PC-9 (cell line): Measurements from ENCODE around the gene ADISSP. TPM values are rescaled to one million over a fixed set of nuclear protein-coding genes. Genes with fewer than 3 reads are reported as not detected.
"Not testable (repeated sequence)": the region's sequence is repeated elsewhere in the genome, so short reads cannot be mapped to it uniquely, and the experiment has no call there.

ENCODE experiments used
- BruUV-seq: library from RNA; stranded (reverse); fragments of 400-500 nt; replicated peaks from 2 replicates; lab custom pipeline; 2021; lab: Mats Ljungman, UMichigan
- CTCF ChIA-PET: fragments of 300-600 bp; sonication (Branson Sonifier 250); formaldehyde crosslinking; loops from one replicate; lab custom pipeline; 2022; ENCODE audit warnings: antibody characterized with exemption; lab: Charles Lee
- POLR2A ChIA-PET: fragments of 300-600 bp; sonication (Branson Sonifier 250); formaldehyde crosslinking; loops from one replicate; lab custom pipeline; 2022; ENCODE audit warnings: antibody characterized with exemption; ENCODE audit not compliant: unreplicated experiment; lab: Charles Lee
- DNase-seq, 2 experiments: peaks; one replicate each; pipeline versions ENCODE4 v3.0.0 to v3.0.0-alpha.2; 2015 to 2022; ENCODE audit warnings: mixed read lengths in 1 of 2
- H2AFZ ChIP-seq: fragments of 200-600 bp; sonication (generic); 2 replicates; pipeline ENCODE4 v1.8.1; 2017; ENCODE audit warnings: antibody characterized with exemption
- H3F3A ChIP-seq: fragments of 200-600 bp; sonication (generic); 2 replicates; pipeline ENCODE4 v1.8.1; 2017; ENCODE audit warnings: antibody characterized with exemption, mild to moderate bottlenecking, low read depth; ENCODE audit not compliant: insufficient read depth
- H3K27ac ChIP-seq: fragments of 200-600 bp; sonication (generic); 2 replicates; pipeline ENCODE4 v1.6.1; 2016; ENCODE audit warnings: mixed run types
- H3K27me3 ChIP-seq: fragments of 200-600 bp; sonication (generic); 2 replicates; pipeline ENCODE4 v1.6.1; 2016; ENCODE audit warnings: low read depth, mixed run types; ENCODE audit not compliant: insufficient read depth
- H3K36me3 ChIP-seq: fragments of 200-600 bp; sonication (generic); 2 replicates; pipeline ENCODE4 v1.6.1; 2016; ENCODE audit warnings: low read depth, mixed run types
- H3K4me1 ChIP-seq: fragments of 200-600 bp; sonication (generic); replicated peaks from 2 replicates; pipeline ENCODE4 v1.6.1; 2016; ENCODE audit warnings: mixed run types; ENCODE audit not compliant: insufficient read depth
- H3K4me2 ChIP-seq: fragments of 200-600 bp; sonication (generic); 2 replicates; pipeline ENCODE4 v1.6.1; 2017; ENCODE audit warnings: mixed run types
- H3K4me3 ChIP-seq: fragments of 200-600 bp; sonication (generic); 2 replicates; pipeline ENCODE4 v1.6.1; 2016; ENCODE audit warnings: mixed run types
- H3K79me2 ChIP-seq: fragments of 200-600 bp; sonication (generic); 2 replicates; pipeline ENCODE4 v1.6.1; 2017; ENCODE audit warnings: low read depth, mixed run types
- H3K9me2 ChIP-seq: fragments of 200-600 bp; sonication (generic); 2 replicates; pipeline ENCODE4 v1.8.1; 2017; ENCODE audit warnings: mild to moderate bottlenecking; ENCODE audit not compliant: insufficient read depth
- H3K9me3 ChIP-seq: fragments of 200-600 bp; sonication (generic); 2 replicates; pipeline ENCODE4 v1.8.1; 2016; ENCODE audit warnings: low read depth; ENCODE audit not compliant: insufficient read depth
- H4K20me1 ChIP-seq: fragments of 200-600 bp; sonication (generic); 2 replicates; pipeline ENCODE4 v1.8.1; 2017; ENCODE audit not compliant: insufficient read depth
- CTCF ChIP-seq: fragments of 200-600 bp; sonication (generic); conservative IDR thresholded peaks from 2 replicates; pipeline ENCODE4 v1.6.1; 2017; ENCODE audit warnings: mixed run types, antibody characterized with exemption, mild to moderate bottlenecking, moderate library complexity
- EZH2 ChIP-seq: fragments of 200-600 bp; sonication (generic); IDR thresholded peaks from 2 replicates; pipeline ENCODE4 v1.8.0; 2017; ENCODE audit warnings: antibody characterized with exemption, low read depth
- intact Hi-C: fragments of 100-400 bp; cut with micrococcal nuclease; formaldehyde crosslinking; loops from one replicate; pipeline ENCODE4 v1.10.0; 2022; ENCODE audit not compliant: unreplicated experiment
- total RNA-seq: library from RNA; stranded (reverse); gene quantifications from 2 replicates; pipeline ENCODE4 v1.2.3, GENCODE V29; 2021

ADISSP gene
- total RNA-seq, 1 experiment from 2014 or later = 86.9 TPM

GRCh38 chr20:3794701-3795420 is 27.3 kb upstream of the ADISSP start:
- no peak for DNase-seq
- Histone ChIP-seq H2AFZ (peak overlapping the region; percentile 92; the same call in 1 of the 2 replicates), H3K4me2 (peak overlapping the region; percentile 79; the same call in 1 of the 2 replicates), H4K20me1 (no peaks in the 10 kb centered on the region), H3K9me3 (no peaks in the 10 kb centered on the region), H3K36me3 (no peaks in the 10 kb centered on the region), H3F3A (no peaks in the 10 kb centered on the region), H3K9me2 (no peaks in the 10 kb centered on the region), H3K79me2 (peaks cover 17% of the 10 kb centered on the region), H3K4me3 (peak overlapping the region; percentile 95; the same call in 1 of the 2 replicates), H3K4me1 (peaks cover 15% of the 10 kb centered on the region), H3K27me3 (no peaks in the 10 kb centered on the region), H3K27ac (no peak overlapping the region)
- POLR2A ChIA-PET = interaction anchor here (0.6 kb wide), 1 partner anchor 8 kb away, joined by 5 read pairs; the partner anchor contains the start of gene CENPB
- TF ChIP-seq CTCF = no peak
- no peak for TF ChIP-seq EZH2
- CTCF ChIA-PET = no interaction called here
- no TSS peak for BruUV-seq
- intact Hi-C loops = no loop called here

- intact Hi-C loops, BruUV-seq, H2AFZ ChIP-seq, DNase-seq, H3K27ac ChIP-seq, H3K9me2 ChIP-seq, H3K9me3 ChIP-seq, H3F3A ChIP-seq, H3K4me2 ChIP-seq, POLR2A ChIA-PET, CTCF ChIA-PET, H4K20me1 ChIP-seq, H3K36me3 ChIP-seq, H3K4me3 ChIP-seq, H3K27me3 ChIP-seq: not testable (repeated sequence)
- Histone ChIP-seq H3K4me1 (peaks cover 15% of the 10 kb centered on the region), H3K79me2 (peaks cover 17% of the 10 kb centered on the region)
These were observed 26.6 kb upstream of the ADISSP start for GRCh38 chr20:3794168-3794567.

- intact Hi-C loops = loop anchor here (10.0 kb wide), 2 partner anchors 226 to 316 kb away; partner anchors contain the start of gene RNF24
- Histone ChIP-seq H3K79me2 (peaks cover 23% of the 10 kb centered on the region), H4K20me1 (peaks cover 14% of the 10 kb centered on the region), H3K4me1 (peaks cover 21% of the 10 kb centered on the region)
- H3K4me2 ChIP-seq, DNase-seq, H3K9me3 ChIP-seq, H3K4me3 ChIP-seq, BruUV-seq, H3K27me3 ChIP-seq, H2AFZ ChIP-seq, H3F3A ChIP-seq, H3K9me2 ChIP-seq, H3K27ac ChIP-seq, H3K36me3 ChIP-seq, CTCF ChIA-PET: not testable (repeated sequence)
- POLR2A ChIA-PET = interaction anchor here (0.6 kb wide), 1 partner anchor 79 kb away, joined by 3 read pairs; no protein-coding TSS in a partner anchor
These were observed 21.6 kb upstream of the ADISSP start for GRCh38 chr20:3789201-3789600.

- H3K4me3 ChIP-seq = no peak overlapping the region
- H3K4me1 ChIP-seq = peaks cover 24% of the 10 kb centered on the region
- peaks cover 8% of the 10 kb centered on the region for H3F3A ChIP-seq
- H4K20me1 ChIP-seq = peaks cover 17% of the 10 kb centered on the region
- H3K27ac ChIP-seq = no peak overlapping the region
- no peak overlapping the region for H2AFZ ChIP-seq
- no peaks in the 10 kb centered on the region for H3K9me3 ChIP-seq
- no peak overlapping the region for H3K4me2 ChIP-seq
- TF ChIP-seq EZH2 (no peak), CTCF (no peak)
- H3K79me2 ChIP-seq = peaks cover 28% of the 10 kb centered on the region
- intact Hi-C loops = loop anchor here (10.0 kb wide), 2 partner anchors 226 to 316 kb away; partner anchors contain the start of gene RNF24
- H3K36me3 ChIP-seq = no peaks in the 10 kb centered on the region
- DNase-seq = no peak
- H3K9me2 ChIP-seq = no peaks in the 10 kb centered on the region
- POLR2A ChIA-PET = no interaction called here
- no peaks in the 10 kb centered on the region for H3K27me3 ChIP-seq
- CTCF ChIA-PET = interaction anchor here (0.7 kb wide), 1 partner anchor 196 kb away, joined by 3 read pairs; no protein-coding TSS in a partner anchor
- BruUV-seq = no TSS peak
These were observed 21.2 kb upstream of the ADISSP start for GRCh38 chr20:3788685-3789155.
